Non-pigmented ciliary epithelial cell (primary cell): ENCODE measurements around the gene SERPINI1.

ENCODE experiments used
- DNase-seq: peaks from one replicate; pipeline ENCODE4 v3.0.0-alpha.2; 2010; ENCODE audit warnings: low read depth

Gene SERPINI1

DNA sequence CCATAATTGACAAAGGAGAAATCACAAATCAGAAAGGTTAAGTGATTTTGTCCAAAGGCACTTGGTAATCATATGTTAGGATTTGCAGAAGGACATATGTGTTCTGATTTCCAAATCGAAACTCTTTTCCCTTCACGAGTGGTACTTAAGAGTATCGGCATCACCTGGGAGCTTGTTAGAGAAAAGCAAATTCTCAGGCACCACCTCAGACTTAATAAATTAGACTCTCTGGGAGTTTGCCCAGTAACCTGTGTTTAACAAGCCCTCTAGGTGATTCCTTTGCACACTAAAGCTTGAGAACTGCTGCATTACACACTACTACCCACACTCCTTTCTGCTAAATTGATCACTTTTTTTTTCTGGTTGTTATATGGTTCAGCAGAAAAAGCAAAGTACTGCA, 116.2 kb downstream of the SERPINI1 start:
- no peak for DNase-seq

DNA sequence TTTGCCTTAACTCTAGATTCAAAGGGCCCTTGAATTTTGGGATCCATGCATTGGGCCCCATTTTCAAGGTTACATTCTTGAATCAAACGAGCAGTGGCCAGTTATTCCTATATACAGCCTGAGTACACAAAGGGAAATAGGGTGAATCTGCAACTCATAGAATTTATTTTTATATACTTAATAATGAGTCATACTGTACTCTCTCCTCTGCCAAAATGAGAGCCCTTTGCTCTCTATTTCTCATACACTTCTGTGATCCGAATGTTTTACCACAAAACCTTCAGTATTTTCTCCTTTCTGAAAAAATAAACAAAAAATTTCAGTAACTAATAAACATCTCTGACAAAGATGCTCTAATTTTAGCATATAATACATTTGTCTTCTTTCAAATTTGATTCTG, 116.7 kb downstream of the SERPINI1 start:
- DNase-seq, result no peak

DNA sequence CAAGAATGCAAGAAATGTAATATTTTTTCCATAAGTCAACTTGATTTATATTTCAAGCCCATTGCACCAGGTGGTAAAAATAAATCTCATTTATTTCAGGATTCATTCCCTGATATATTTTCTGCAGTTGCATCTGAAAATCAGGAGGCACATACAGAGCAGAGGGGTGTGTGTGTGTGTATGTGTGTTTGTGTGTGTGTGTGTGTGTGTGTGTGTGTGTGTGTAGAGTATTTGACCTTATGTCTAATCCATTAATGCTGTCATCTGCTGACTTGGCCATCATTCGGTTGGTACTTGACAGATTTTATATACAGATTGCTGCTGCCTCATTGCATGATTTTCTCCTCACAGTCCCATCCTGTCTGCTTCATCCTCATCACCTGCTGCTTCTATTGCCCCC, 118.5 kb downstream of the SERPINI1 start:
- no peak for DNase-seq

DNA sequence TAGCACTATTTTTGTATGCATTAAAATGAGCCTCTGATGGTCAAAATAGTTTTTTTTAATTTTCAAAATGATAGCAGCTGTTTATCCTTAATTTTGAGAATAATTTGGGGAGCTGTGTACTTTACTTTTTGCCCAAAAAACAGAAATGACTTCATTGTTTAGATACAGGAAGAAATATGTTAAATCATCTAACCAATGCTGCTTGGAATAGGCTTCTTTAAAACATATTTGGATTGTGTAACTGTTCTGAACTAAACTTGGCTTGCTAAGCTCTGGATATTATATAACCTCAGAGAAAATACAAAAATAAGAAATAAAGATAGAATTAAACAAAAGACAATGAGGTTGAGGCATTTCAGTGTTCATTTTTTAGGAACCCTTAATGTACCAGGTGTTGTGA, 119.3 kb downstream of the SERPINI1 start:
- DNase-seq, result no peak

DNA sequence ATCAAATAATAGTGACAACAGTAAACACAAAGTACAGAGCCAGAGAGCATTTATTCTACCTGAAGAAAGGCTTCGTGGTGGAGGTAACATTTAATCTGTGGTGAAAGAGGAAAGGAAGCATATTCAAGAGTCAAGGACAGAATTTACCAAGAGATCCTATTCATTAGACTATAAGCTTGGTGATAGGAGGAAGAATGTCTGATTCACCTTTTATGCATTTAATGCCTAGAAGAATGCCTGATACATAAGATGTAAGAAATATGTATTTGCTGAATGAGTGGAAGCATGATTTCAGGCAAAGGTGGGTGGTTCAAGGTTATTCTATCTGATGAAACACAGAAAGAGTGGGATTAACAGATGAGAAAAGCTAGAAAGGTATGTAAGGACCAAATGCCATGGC, 119.8 kb downstream of the SERPINI1 start:
- no peak for DNase-seq

DNA sequence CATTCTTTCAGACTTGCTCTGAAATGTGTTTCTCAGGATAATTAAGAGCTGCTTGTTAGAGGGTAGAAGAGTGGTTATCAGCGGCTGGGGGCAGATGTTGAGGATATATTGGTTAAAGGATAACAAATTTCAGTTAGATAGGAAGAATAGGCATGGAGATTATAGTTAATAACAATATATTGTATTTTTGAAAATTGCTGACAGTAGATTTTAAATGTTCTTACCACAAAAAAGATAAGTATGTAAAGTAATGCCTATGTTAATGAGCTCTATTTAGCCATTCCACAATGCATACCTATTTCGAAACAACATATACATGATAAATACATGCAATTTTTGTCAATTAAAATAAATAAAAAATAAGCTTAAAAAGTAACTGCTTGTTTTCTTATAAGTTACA, 123.3 kb downstream of the SERPINI1 start:
- no peak for DNase-seq

DNA sequence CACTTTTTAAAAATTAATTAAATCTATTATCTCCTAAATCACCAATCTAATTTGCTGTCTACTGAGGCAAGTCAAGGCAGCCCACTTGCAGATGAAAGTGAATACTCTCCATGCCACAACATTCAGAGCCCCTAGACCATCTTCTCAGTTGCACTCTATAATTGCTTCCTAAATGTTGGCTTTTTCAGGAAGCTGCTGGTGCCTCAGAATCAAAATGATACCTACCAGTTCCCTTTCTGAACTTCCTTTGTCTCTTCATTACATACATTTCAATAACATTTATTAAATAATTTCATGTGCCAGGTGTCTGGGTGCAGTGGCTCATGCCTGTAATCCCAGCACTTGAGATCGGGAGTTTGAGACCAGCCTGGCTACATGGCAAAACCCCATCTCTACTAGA, 124.1 kb downstream of the SERPINI1 start:
- no peak for DNase-seq

DNA sequence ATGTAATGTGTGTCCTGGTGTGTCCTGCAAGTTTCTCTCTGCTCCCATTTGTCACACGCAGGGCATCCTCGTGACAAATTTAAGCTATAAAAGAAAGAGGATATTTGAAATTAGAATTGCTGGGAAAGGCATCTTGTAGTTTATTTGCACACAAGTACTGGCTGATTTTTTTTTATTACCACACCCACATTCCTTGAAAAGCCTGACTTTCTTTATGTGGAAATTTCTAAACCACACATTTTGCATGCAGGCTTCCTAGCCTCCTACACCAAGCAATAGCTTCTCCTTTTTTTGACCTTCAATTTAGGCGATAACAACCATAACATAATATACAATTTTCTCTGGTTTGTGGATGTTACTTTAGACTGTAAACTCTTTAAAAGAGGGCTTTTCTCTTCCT, 126.1 kb downstream of the SERPINI1 start:
- no peak for DNase-seq

DNA sequence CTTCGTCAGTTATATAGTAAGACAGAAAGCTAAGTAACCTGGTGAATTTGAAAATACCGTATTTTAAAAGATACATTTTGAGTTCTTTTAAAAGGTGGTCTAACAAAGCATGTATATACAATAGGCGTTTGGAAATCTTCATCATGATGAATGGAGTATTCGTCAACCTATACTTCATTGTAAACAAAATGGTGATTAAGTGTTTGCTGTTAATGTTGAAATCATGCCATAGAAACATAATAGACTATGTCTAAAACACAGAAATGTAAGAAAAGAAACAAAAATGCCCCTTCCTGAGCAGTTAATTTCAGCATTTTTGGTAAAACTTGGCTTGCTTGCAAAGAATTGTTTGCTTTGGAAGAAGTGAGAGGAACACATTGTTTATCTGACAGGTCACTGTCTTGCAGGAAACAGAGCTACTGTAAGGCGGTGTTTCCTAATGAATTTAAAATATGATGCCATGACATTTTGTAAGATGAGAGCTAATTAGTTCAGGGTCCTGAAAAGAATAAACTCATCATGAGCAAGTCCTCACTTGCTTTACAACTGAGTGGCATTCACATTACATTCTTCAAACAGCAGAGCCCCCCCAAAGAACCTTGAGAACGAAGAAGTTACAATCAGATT, 126.7 kb downstream of the SERPINI1 start:
- no peak for DNase-seq

DNA sequence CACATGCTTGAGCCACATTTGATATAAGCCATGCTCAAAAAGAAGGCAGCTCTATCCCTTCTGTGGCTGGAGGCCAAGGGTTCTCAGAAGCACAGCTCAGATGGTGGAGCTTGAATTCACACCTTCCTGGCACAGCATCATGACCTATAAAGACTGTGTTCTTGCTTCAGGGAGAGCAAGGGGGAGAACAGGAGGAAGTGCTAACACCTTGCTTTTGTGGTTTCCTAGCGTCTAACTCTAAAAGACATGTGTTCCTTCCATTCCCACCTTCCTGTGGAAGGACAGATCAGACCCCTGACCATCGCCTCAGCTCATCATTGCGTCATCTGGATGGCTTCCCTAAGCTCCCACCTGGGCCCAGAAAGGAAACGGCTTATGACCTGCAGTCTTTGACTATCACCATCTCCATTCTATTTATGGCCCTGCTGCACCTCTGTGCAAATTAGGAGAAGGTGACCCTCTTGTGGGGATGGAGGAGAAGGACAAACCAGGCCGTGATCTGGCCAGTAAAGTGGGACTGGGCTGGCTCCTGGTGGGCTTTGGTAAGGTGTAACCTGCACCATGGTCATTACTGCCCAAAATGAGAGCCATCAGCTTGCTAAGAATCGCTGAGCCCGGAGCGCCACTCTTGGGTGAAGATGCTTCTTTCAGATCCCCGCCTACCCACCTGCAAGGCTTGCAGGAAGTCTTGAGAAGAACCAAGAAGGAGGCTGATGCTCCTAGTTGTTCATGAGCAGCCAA, 128.5 kb downstream of the SERPINI1 start:
- DNase-seq, result no peak

DNA sequence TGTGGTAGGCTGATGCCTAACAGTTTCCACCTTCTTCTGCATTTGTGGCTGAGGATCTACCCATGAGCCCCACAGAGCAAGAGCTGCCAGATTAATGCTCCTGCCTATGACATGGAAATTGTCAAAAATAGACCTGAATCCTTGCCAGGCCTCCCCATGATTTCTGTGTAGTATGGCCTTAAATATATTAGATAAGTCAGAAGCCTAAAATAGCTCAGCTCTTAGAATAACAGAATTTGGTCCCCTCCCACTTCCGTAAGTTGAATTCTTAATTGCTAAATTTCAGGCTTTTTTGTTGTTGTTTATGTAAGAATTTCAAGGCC, 129.0 kb downstream of the SERPINI1 start:
- no peak for DNase-seq

DNA sequence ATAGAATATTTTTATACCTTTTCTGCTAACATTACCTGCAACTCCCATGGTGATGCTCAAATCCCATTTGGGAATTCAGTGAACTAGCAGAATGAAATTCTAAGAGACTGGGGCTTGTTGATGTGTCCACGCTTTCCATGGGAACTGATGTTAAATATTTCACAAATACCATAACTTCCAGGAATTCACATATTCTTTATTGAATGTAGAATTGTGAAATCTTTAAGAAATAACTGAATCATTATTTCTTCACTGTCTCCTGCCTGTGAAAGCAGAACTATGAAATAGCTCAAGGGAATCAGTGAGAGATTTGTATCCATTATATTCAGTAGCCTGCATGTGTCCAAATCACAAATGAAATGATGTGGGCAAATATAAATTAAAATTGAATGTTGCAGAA, 130.8 kb downstream of the SERPINI1 start:
- DNase-seq, result no peak

DNA sequence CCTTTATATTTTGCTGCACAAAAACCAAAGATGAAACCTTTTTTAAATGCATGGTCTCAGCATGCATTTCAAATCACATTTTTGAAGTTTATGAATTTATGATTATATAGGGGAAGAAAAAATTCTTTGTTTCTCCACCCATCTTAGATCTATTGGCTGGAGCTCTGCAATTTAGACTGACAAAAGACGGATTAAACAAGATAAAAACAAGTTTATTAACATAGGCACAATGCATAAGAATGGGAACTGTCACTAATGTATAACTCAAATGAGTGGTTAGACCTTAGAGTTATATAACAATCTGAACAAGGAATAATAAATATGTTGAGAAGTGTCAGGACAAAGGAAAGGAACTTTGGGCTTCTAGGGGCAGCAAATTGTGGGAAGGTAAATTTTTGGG, 132.5 kb downstream of the SERPINI1 start:
- DNase-seq, result no peak

DNA sequence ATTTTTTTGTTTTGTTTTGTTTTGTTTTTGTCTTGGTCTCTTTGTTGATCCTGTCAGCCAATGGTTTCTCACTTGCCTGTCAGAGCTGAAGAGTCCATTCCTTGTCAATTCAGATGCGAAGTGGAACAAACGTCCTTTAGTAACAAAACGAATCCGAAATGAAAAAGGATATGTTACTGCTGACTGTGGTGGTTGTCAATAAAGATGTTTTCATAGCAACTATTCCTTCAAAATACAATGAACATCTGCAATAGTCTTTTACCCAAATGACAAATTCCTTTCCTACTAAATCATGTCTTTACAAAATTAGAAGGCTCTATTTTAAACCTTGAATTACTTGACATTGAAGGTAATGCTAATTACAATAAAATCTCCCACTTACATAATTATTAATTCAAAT, 134.7 kb downstream of the SERPINI1 start:
- DNase-seq, result no peak

DNA sequence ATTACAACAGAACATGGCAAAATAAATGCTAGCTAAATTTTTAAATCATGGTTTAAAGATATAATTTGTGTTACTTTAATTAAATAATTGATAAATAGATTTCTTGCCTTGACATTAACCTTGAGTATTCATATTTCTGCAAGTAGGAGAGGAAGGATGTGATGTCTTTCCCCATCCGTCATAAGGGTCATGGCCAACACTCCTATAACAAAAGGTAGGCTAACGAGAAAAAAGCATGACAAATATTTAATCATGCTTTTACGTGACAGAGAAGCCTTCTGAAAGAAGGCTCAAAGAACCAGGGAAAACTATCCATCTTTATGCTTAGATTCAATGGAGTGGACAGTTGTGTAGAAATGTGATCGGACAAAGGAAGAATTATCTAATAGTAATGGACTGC, 135.2 kb downstream of the SERPINI1 start:
- DNase-seq, result no peak

DNA sequence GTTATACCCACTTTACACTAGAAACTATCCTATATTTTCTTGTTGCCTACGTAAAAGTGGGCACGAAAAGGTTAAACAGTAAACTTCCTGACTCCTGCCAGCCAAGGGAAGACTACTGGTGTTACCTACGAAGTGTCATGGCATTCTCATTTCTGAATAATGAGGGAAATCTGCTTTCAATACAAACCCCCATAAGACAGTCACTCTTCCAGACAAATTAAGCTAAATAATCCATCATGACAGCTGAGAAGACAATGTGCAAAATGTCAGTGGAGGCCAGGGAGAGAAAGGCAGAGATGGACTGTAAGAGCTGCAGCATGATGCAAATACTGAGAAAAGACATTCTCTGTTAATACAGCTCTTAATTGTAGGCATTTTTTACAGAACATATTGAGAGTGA, 136.5 kb downstream of the SERPINI1 start:
- DNase-seq, result no peak

DNA sequence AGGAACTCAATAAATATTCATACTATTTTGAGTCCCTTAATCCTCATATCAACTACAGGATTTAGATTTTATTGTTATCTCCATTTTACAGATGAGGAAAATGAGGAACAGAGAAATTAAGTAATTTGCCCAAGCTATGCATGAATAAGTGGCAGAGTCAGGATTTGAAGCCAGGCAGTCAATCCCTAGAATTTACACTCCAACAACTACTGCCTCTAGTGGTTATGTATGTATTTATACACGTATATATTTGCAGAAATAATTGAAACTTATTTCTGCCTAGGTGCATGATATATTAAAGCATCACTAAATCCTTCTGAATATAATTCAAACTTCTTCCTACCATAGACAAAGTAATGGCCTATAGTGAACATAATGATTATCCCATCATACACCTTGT, 137.4 kb downstream of the SERPINI1 start:
- DNase-seq, result no peak

DNA sequence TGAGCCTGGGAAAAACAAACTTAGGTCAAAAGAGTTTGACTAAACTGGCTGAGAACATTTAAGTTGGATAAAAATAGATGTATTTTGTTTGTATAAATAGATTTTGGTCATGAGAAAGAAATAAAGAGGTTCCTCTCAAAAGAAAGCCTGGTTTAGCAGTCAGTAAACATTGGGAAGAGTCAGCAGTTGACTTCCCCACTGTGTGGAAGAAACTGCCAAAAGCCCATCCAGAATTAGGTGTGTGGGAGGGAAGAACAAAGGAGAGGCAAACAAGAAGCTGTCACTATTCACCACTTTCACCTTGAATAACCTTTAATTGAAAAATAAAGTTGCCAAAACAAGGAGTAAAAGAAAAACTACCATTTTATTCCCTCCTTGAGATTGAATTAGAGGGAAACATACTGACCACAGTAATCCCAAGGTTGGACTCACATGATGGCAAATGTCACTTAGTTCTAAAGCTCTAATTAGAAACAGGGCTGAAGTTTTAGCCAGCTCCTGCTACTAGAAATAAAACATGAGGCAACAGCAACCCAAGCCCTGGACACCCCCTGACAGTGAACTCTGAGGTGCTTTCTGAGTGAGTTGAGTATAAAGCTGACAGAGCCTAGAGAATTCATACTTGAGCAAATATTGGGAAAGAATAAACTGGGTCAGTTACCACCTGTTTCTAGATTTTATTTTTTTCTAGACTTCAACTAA, 139.3 kb downstream of the SERPINI1 start:
- DNase-seq, result no peak
